PC-3 (cell line): ENCODE measurements around the gene MREG. TPM values are rescaled to one million over a fixed set of nuclear protein-coding genes. Genes with fewer than 3 reads are reported as not detected.
A peak's percentile ranks its signal among the peaks of the same experiment; 100 is the strongest.

Source experiments
- ATAC-seq: fragments of 200-7000 bp; cut with Tn5 transposase; 2 replicates; pipeline ENCODE4 v1.9.1; 2020; ENCODE audit warnings: mild to moderate bottlenecking, moderate library complexity
- BruUV-seq: library from RNA; stranded (reverse); fragments of 400-500 nt; replicated peaks from 2 replicates; lab custom pipeline; 2021; lab: Mats Ljungman, UMichigan
- CTCF ChIA-PET: fragments of 300-600 bp; sonication (Branson Sonifier 250); formaldehyde crosslinking; loops from one replicate; lab custom pipeline; 2022; ENCODE audit warnings: antibody characterized with exemption; lab: Charles Lee
- POLR2A ChIA-PET: fragments of 300-600 bp; sonication (Branson Sonifier 250); formaldehyde crosslinking; loops from one replicate; lab custom pipeline; 2022; ENCODE audit warnings: antibody characterized with exemption; ENCODE audit not compliant: unreplicated experiment; lab: Charles Lee
- DNase-seq: peaks from one replicate; pipeline ENCODE4 v3.0.0-alpha.2; 2015
- H2AFZ ChIP-seq: fragments of 300-600 bp; sonication (generic); 2 replicates; pipeline ENCODE4 v1.6.0; 2016; ENCODE audit warnings: antibody characterized with exemption, low read length
- H3F3A ChIP-seq: fragments of 300-600 bp; sonication (generic); one replicate; pipeline ENCODE4 v1.6.0; 2017; ENCODE audit warnings: antibody characterized with exemption, low read length, control low read depth, mild to moderate bottlenecking; ENCODE audit not compliant: unreplicated experiment
- H3K27ac ChIP-seq: fragments of 300-600 bp; sonication (generic); 2 replicates; pipeline ENCODE4 v1.5.1; 2016; ENCODE audit warnings: mild to moderate bottlenecking, low read length
- H3K27me3 ChIP-seq: fragments of 300-600 bp; sonication (generic); 2 replicates; pipeline ENCODE4 v1.6.1; 2016; ENCODE audit warnings: low read length, mixed read lengths
- H3K36me3 ChIP-seq: fragments of 300-600 bp; sonication (generic); 2 replicates; pipeline ENCODE4 v1.6.1; 2016; ENCODE audit warnings: low read depth, mixed run types, low read length, mixed read lengths
- H3K4me1 ChIP-seq: fragments of 300-600 bp; sonication (generic); 2 replicates; pipeline ENCODE4 v1.5.1; 2016; ENCODE audit warnings: low read length; ENCODE audit not compliant: insufficient read depth
- H3K4me2 ChIP-seq: fragments of 300-600 bp; sonication (generic); 2 replicates; pipeline ENCODE4 v1.6.0; 2016; ENCODE audit warnings: low read length
- H3K4me3 ChIP-seq: fragments of 300-600 bp; sonication (generic); 2 replicates; pipeline ENCODE4 v1.5.1; 2016; ENCODE audit warnings: mild to moderate bottlenecking, low read length, mixed read lengths
- H3K79me2 ChIP-seq: fragments of 300-600 bp; sonication (generic); 2 replicates; pipeline ENCODE4 v1.6.1; 2017; ENCODE audit warnings: low read length, mixed read lengths
- H3K9ac ChIP-seq: fragments of 300-600 bp; sonication (generic); 2 replicates; pipeline ENCODE4 v1.6.0; 2016; ENCODE audit warnings: mild to moderate bottlenecking, low read length
- H3K9me2 ChIP-seq: fragments of 300-600 bp; sonication (generic); replicated peaks from 2 replicates; pipeline ENCODE4 v1.6.1; 2016; ENCODE audit warnings: mixed run types, low read length, mixed read lengths
- H3K9me3 ChIP-seq: fragments of 300-600 bp; sonication (generic); 2 replicates; pipeline ENCODE4 v1.6.1; 2016; ENCODE audit warnings: low read length, mixed read lengths
- H4K20me1 ChIP-seq: fragments of 300-600 bp; sonication (generic); 2 replicates; pipeline ENCODE4 v1.6.1; 2016; ENCODE audit warnings: low read length, mixed read lengths
- EZH2 ChIP-seq: fragments of 300-600 bp; sonication (generic); IDR thresholded peaks from one replicate; pipeline ENCODE4 v1.6.1; 2017; ENCODE audit warnings: antibody characterized with exemption, mild to moderate bottlenecking, low read length; ENCODE audit not compliant: unreplicated experiment
- EZH2phosphoT487 ChIP-seq: fragments of 300-600 bp; sonication (generic); IDR thresholded peaks from 2 replicates; pipeline ENCODE4 v1.6.1; 2018; ENCODE audit warnings: mild to moderate bottlenecking, antibody characterized with exemption, low read length, borderline replicate concordance
- intact Hi-C: fragments of 100-400 bp; cut with micrococcal nuclease; formaldehyde crosslinking; loops from 2 replicates; pipeline ENCODE4 v1.9.0; 2023
- total RNA-seq: library from RNA; depleted of rRNA; stranded (reverse); fragments of >200 nt; gene quantifications from 2 replicates; pipeline ENCODE4 v1.2.3, GENCODE V29; 2014
- TF ChIP-seq, protein P1 (sequence below): fragments of 300-600 bp; sonication (generic); conservative IDR thresholded peaks from 2 replicates; pipeline ENCODE4 v1.5.1; 2017; ENCODE audit warnings: antibody characterized with exemption, low read depth, mild to moderate bottlenecking, low read length

MREG gene
- total RNA-seq, 1 experiment from 2014 or later, result 24.4 TPM

GRCh38 chr2:216014986-216015385, 1.6 kb upstream of the MREG start:
- H3K4me3 ChIP-seq, result no peak overlapping the region
- no peak for DNase-seq
- POLR2A ChIA-PET, result no interaction called here
- H3K4me1 ChIP-seq, result peaks cover 27% of the 10 kb centered on the region
- no peaks in the 10 kb centered on the region for H3K9me3 ChIP-seq
- H2AFZ ChIP-seq, result no peak overlapping the region
- intact Hi-C loops, result loop anchor here (5.0 kb wide), 1 partner anchor 43 kb away; no protein-coding TSS in a partner anchor
- H4K20me1 ChIP-seq, result no peaks in the 10 kb centered on the region
- TF ChIP-seq EZH2phosphoT487 (no peak), EZH2 (no peak)
- TF ChIP-seq, protein P1, sequence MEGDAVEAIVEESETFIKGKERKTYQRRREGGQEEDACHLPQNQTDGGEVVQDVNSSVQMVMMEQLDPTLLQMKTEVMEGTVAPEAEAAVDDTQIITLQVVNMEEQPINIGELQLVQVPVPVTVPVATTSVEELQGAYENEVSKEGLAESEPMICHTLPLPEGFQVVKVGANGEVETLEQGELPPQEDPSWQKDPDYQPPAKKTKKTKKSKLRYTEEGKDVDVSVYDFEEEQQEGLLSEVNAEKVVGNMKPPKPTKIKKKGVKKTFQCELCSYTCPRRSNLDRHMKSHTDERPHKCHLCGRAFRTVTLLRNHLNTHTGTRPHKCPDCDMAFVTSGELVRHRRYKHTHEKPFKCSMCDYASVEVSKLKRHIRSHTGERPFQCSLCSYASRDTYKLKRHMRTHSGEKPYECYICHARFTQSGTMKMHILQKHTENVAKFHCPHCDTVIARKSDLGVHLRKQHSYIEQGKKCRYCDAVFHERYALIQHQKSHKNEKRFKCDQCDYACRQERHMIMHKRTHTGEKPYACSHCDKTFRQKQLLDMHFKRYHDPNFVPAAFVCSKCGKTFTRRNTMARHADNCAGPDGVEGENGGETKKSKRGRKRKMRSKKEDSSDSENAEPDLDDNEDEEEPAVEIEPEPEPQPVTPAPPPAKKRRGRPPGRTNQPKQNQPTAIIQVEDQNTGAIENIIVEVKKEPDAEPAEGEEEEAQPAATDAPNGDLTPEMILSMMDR, result no peak
- no peak overlapping the region for H3K9ac ChIP-seq
- H3K4me2 ChIP-seq, result no peak overlapping the region
- H3K36me3 ChIP-seq, result no peaks in the 10 kb centered on the region
- H3K27me3 ChIP-seq, result no peaks in the 10 kb centered on the region
- no peaks in the 10 kb centered on the region for H3F3A ChIP-seq
- BruUV-seq, result no TSS peak
- H3K27ac ChIP-seq, result no peak overlapping the region
- H3K9me2 ChIP-seq, result no peaks in the 10 kb centered on the region
- ATAC-seq, result no peak
- H3K79me2 ChIP-seq, result peaks cover 32% of the 10 kb centered on the region
- CTCF ChIA-PET, result no interaction called here

DNA sequence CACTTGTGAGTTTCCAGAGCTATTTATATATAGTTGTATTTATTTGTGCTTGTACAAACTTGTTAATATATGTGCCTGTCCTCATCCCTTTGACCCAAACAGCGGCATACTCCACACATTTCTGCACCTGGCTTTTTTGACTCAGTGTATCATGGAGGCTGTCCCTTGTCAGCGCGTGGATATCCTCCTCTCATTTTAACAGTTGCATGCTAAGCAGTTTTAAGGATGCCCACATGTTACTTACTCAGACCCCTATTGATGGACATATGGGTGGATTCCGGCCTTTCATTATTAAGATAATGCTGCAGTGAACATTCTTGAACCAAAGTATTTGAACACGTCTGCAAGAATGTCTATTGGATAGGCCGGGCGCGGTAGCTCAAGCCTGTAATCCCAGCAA, 655 bp upstream of the MREG start:
- DNase-seq (no peak), ATAC-seq (no peak)
- POLR2A ChIA-PET, result no interaction called here
- no peaks in the 10 kb centered on the region for H3F3A ChIP-seq
- peaks cover 41% of the 10 kb centered on the region for H3K79me2 ChIP-seq
- CTCF ChIA-PET, result interaction anchor here (0.6 kb wide), 2 partner anchors 416 to 1205 kb away, joined by 5 to 7 read pairs; no protein-coding TSS in a partner anchor
- no peaks in the 10 kb centered on the region for H3K27me3 ChIP-seq
- H3K27ac ChIP-seq, result peak overlapping the region; percentile 12; the same call in 1 of the 2 replicates
- no peak overlapping the region for H3K4me2 ChIP-seq
- H3K9me2 ChIP-seq, result no peaks in the 10 kb centered on the region
- TF ChIP-seq EZH2, result no peak
- no peak for TF ChIP-seq EZH2phosphoT487
- TF ChIP-seq, protein P1, result no peak
- no peaks in the 10 kb centered on the region for H3K36me3 ChIP-seq
- BruUV-seq, result no TSS peak
- peak overlapping the region; percentile 95; the same call in 1 of the 2 replicates for H3K9ac ChIP-seq
- intact Hi-C loops, result loop anchor here (5.0 kb wide), 1 partner anchor 42 kb away; no protein-coding TSS in a partner anchor
- peaks cover 27% of the 10 kb centered on the region for H3K4me1 ChIP-seq
- no peaks in the 10 kb centered on the region for H3K9me3 ChIP-seq
- H4K20me1 ChIP-seq, result no peaks in the 10 kb centered on the region
- peak overlapping the region; percentile 35; the same call in 1 of the 2 replicates for H2AFZ ChIP-seq
- H3K4me3 ChIP-seq, result no peak overlapping the region

DNA sequence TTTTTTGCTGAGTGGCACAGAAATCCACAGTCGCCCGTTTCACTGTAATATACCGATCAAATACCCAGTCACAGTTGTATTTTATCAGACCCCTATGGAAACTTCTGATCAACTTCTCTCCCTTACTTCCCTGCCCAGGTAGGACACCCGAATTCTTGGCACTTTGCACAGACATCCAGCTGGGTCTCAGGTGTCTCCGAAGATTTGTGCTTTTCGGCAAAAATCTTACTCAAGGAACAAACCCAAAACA, 596 bp downstream of the MREG start:
- intact Hi-C loops, result loop anchor here (2.0 to 5.0 kb wide), 2 partner anchors 40 to 62 kb away; no protein-coding TSS in a partner anchor
- CTCF ChIA-PET, result interaction anchor here (1.0 kb wide), 1 partner anchor 63 kb away, joined by 4 read pairs; no protein-coding TSS in a partner anchor
- TF ChIP-seq EZH2 (no peak), EZH2phosphoT487 (no peak)
- TF ChIP-seq, protein P1, result no peak
- POLR2A ChIA-PET, result no interaction called here
- H3K9ac ChIP-seq, result peak overlapping the region; percentile 95
- no TSS peak for BruUV-seq
- no peaks in the 10 kb centered on the region for H3F3A ChIP-seq
- H3K36me3 ChIP-seq, result no peaks in the 10 kb centered on the region
- peak overlapping the region; percentile 89 for H3K27ac ChIP-seq
- no peaks in the 10 kb centered on the region for H3K9me3 ChIP-seq
- H4K20me1 ChIP-seq, result no peaks in the 10 kb centered on the region
- no peaks in the 10 kb centered on the region for H3K9me2 ChIP-seq
- peak overlapping the region; percentile 92 for H3K4me2 ChIP-seq
- no peak for DNase-seq
- ATAC-seq, result peak; percentile 14
- H3K4me1 ChIP-seq, result peaks cover 27% of the 10 kb centered on the region
- no peaks in the 10 kb centered on the region for H3K27me3 ChIP-seq
- H3K4me3 ChIP-seq, result peak overlapping the region; percentile 87
- H2AFZ ChIP-seq, result peak overlapping the region; percentile 81
- peaks cover 48% of the 10 kb centered on the region for H3K79me2 ChIP-seq
